Measurements from ENCODE around the gene NTM.

- no peak for TF ChIP-seq TAF1 (IDR thresholded peaks at IDR 0.05; ENCODE audit: borderline replicate concordance, low read depth, low read length)
- TF ChIP-seq POLR2AphosphoS5 (IDR thresholded peaks at IDR 0.05; ENCODE audit: low read depth, low read length) = no peak
These were observed 867.4 kb downstream of the NTM start for GRCh38 chr11:132237781-132238180.

Data from GM12892 (cell line).